Progenitor cell of endocrine pancreas (in vitro differentiated cells): ENCODE measurements around the gene COL11A2. TPM values are rescaled to one million over a fixed set of nuclear protein-coding genes. Genes with fewer than 3 reads are reported as not detected.
A peak's percentile ranks its signal among the peaks of the same experiment; 100 is the strongest.

ENCODE experiments used
- DNase-seq: peaks from one replicate; pipeline ENCODE4 v3.0.0; 2021; ENCODE audit warnings: low spot score; ENCODE audit not compliant: unreplicated experiment
- H3K27ac Mint-ChIP-seq: 2 replicates; pipeline ENCODE4 v1.8.0; 2021; ENCODE audit warnings: mild to moderate bottlenecking, moderate library complexity, mixed read lengths
- H3K27me3 Mint-ChIP-seq: 2 replicates; pipeline ENCODE4 v1.8.0; 2021; ENCODE audit warnings: mixed read lengths
- H3K36me3 Mint-ChIP-seq: 2 replicates; pipeline ENCODE4 v1.8.0; 2022; ENCODE audit warnings: mixed read lengths; ENCODE audit not compliant: insufficient read depth
- H3K4me1 Mint-ChIP-seq: 2 replicates; pipeline ENCODE4 v1.8.0; 2021; ENCODE audit warnings: low read depth, mixed read lengths
- H3K4me3 Mint-ChIP-seq: 2 replicates; pipeline ENCODE4 v1.8.0; 2021; ENCODE audit warnings: low read depth, mild to moderate bottlenecking, moderate library complexity, mixed read lengths
- H3K9me3 Mint-ChIP-seq: 2 replicates; pipeline ENCODE4 v1.8.0; 2021; ENCODE audit warnings: low read depth, mixed read lengths
- total RNA-seq: library from RNA; stranded (reverse); gene quantifications from 2 replicates; pipeline ENCODE4 v1.2.1, GENCODE V29; 2021
- TF ChIP-seq, protein P1 (sequence below): fragments of 200-600 bp; sonication (generic); IDR thresholded peaks from one replicate; pipeline ENCODE4 v1.5.0; 2021; ENCODE audit warnings: antibody characterized with exemption, mild to moderate bottlenecking; ENCODE audit not compliant: unreplicated experiment

COL11A2 gene
- total RNA-seq, 1 donor from 2014 or later: 4.3 TPM

DNA sequence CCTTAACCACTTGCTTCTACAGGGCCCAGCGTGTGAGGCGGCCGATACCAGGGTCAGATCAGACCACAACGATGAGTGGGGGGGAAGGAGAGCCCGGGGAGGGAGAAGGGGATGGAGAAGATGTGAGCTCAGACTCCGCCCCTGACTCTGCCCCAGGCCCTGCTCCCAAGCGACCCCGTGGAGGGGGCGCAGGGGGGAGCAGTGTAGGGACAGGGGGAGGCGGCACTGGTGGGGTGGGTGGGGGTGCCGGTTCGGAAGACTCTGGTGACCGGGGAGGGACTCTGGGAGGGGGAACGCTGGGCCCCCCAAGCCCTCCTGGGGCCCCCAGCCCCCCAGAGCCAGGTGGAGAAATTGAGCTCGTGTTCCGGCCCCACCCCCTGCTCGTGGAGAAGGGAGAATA lies 18.9 kb upstream of the COL11A2 start:
- H3K27me3 Mint-ChIP-seq: peaks cover 44% of the 10 kb centered on the region

DNA sequence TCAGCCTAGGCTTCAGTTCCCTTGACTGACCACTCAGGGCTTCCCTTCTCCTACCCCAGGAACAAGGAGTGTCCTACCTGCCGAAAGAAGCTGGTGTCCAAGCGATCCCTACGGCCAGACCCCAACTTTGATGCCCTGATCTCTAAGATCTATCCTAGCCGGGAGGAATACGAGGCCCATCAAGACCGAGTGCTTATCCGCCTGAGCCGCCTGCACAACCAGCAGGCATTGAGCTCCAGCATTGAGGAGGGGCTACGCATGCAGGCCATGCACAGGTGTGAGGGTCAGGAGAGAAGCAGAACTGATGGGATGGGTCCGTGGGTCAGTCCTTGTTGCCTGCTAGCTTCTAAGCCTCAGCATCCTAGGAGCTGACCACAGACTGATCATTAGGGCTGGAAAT lies 17.6 kb upstream of the COL11A2 start:
- TF ChIP-seq, protein P1, sequence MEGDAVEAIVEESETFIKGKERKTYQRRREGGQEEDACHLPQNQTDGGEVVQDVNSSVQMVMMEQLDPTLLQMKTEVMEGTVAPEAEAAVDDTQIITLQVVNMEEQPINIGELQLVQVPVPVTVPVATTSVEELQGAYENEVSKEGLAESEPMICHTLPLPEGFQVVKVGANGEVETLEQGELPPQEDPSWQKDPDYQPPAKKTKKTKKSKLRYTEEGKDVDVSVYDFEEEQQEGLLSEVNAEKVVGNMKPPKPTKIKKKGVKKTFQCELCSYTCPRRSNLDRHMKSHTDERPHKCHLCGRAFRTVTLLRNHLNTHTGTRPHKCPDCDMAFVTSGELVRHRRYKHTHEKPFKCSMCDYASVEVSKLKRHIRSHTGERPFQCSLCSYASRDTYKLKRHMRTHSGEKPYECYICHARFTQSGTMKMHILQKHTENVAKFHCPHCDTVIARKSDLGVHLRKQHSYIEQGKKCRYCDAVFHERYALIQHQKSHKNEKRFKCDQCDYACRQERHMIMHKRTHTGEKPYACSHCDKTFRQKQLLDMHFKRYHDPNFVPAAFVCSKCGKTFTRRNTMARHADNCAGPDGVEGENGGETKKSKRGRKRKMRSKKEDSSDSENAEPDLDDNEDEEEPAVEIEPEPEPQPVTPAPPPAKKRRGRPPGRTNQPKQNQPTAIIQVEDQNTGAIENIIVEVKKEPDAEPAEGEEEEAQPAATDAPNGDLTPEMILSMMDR: no peak
- Mint-ChIP-seq H3K9me3 (no peaks in the 10 kb centered on the region), H3K27me3 (peaks cover 33% of the 10 kb centered on the region), H3K36me3 (peaks cover 11% of the 10 kb centered on the region), H3K4me3 (peak overlapping the region; percentile 96), H3K27ac (no peak overlapping the region), H3K4me1 (peaks cover 30% of the 10 kb centered on the region)
- no peak for DNase-seq

More for the DNA sequence above, 18.9 kb upstream of the COL11A2 start:
- H3K9me3 Mint-ChIP-seq: no peaks in the 10 kb centered on the region
- TF ChIP-seq, protein P1: no peak
- peaks cover 22% of the 10 kb centered on the region for H3K4me1 Mint-ChIP-seq
- no peak overlapping the region for H3K27ac Mint-ChIP-seq
- peaks cover 11% of the 10 kb centered on the region for H3K36me3 Mint-ChIP-seq
- H3K4me3 Mint-ChIP-seq: no peak overlapping the region
- DNase-seq: no peak

GRCh38 chr6:33208091-33208967 lies 16.1 kb upstream of the COL11A2 start, which contains the start of gene RING1:
RING1 (plus strand) TSS chr6:33208500; CDS start chr6:33208823, 323 bp downstream.
- H3K27ac Mint-ChIP-seq: peak within 1 kb of the TSS; percentile 98
- peaks cover 31% of the 10 kb centered on the region for H3K4me1 Mint-ChIP-seq
- TF ChIP-seq, protein P1: no peak
- peak; percentile 67 for DNase-seq
- H3K27me3 Mint-ChIP-seq: peaks cover 18% of the 10 kb centered on the region
- H3K9me3 Mint-ChIP-seq: no peaks in the 10 kb centered on the region
- peak within 1 kb of the TSS; percentile 96 for H3K4me3 Mint-ChIP-seq
- peaks cover 11% of the 10 kb centered on the region for H3K36me3 Mint-ChIP-seq

DNA sequence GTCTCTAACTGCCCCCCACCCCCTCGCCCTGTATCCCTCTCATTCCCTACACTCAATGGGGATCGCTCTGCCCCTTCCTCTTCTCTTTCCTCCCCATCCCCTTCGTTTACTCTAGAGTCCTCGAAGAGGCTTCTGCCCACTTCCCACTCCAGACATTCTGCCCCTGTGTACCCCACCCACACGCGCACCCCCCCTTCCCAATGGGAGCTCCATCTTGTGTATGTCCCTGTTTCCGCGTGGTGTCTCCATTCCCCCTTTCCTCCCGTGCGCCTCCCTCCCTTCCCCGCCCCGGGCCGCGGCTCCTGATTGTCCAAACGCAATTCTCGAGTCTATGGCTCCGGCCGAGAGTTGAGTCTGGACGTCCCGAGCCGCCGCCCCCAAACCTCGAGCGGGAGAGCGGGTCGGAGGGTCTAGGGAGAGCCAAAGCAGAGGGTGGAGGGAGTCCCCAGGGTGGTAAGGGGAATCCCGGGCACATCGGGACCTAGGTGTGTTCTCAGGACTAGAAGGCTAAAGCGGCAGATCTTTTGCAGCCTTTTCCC lies 15.4 kb upstream of the COL11A2 start:
- DNase-seq: no peak
- Mint-ChIP-seq H3K9me3 (no peaks in the 10 kb centered on the region), H3K4me1 (peaks cover 28% of the 10 kb centered on the region), H3K4me3 (peak overlapping the region; percentile 96), H3K36me3 (peaks cover 18% of the 10 kb centered on the region), H3K27me3 (peaks cover 11% of the 10 kb centered on the region), H3K27ac (peak overlapping the region; percentile 98)
- TF ChIP-seq, protein P1: no peak

- TF ChIP-seq, protein P1: no peak
- no peak for DNase-seq
- H3K4me3 Mint-ChIP-seq: peak overlapping the region; percentile 96
- peaks cover 19% of the 10 kb centered on the region for H3K36me3 Mint-ChIP-seq
- H3K27ac Mint-ChIP-seq: no peak overlapping the region
- peaks cover 5% of the 10 kb centered on the region for H3K27me3 Mint-ChIP-seq
- H3K9me3 Mint-ChIP-seq: no peaks in the 10 kb centered on the region
- peaks cover 30% of the 10 kb centered on the region for H3K4me1 Mint-ChIP-seq
Observed at GRCh38 chr6:33206864-33207551, 14.7 kb upstream of the COL11A2 start.
